GM12872 (cell line): ENCODE results near the gene PCGF5.

Source experiments
- TF ChIP-seq, protein P1 (sequence below): IDR thresholded peaks from 3 replicates; pipeline ENCODE4 v1.5.1; 2011; ENCODE audit warnings: low read depth, mild to moderate bottlenecking, low read length, moderate library complexity; ENCODE audit not compliant: insufficient read depth

Gene PCGF5

GRCh38 chr10:91251430-91252056, 31.1 kb downstream of the PCGF5 start:
- TF ChIP-seq, protein P1, sequence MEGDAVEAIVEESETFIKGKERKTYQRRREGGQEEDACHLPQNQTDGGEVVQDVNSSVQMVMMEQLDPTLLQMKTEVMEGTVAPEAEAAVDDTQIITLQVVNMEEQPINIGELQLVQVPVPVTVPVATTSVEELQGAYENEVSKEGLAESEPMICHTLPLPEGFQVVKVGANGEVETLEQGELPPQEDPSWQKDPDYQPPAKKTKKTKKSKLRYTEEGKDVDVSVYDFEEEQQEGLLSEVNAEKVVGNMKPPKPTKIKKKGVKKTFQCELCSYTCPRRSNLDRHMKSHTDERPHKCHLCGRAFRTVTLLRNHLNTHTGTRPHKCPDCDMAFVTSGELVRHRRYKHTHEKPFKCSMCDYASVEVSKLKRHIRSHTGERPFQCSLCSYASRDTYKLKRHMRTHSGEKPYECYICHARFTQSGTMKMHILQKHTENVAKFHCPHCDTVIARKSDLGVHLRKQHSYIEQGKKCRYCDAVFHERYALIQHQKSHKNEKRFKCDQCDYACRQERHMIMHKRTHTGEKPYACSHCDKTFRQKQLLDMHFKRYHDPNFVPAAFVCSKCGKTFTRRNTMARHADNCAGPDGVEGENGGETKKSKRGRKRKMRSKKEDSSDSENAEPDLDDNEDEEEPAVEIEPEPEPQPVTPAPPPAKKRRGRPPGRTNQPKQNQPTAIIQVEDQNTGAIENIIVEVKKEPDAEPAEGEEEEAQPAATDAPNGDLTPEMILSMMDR = peak; percentile 75

GRCh38 chr10:91253300-91253699, 32.8 kb downstream of the PCGF5 start:
- TF ChIP-seq, protein P1 = no peak

- TF ChIP-seq, protein P1 = no peak
Measured at GRCh38 chr10:91257310-91257709, 36.8 kb downstream of the PCGF5 start.

DNA sequence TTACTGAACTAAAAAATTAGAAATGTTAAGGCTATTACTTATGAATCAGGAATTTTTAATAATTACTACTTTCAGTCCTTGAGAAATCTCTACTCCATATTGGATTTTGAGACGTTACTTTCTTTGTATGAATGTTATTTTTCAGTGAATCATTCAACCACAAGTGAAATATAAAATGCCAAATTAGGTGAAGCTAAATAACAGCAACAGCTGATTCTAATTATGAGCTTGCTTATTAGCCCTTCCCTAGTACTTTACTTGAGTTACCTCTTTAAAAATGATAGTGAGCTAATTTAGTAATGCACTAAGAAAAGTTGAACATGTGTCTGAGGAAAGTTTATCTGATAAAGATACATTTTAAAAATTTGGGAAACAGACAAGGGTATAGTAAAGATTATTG, 51.4 kb downstream of the PCGF5 start:
- TF ChIP-seq, protein P1 = no peak

DNA sequence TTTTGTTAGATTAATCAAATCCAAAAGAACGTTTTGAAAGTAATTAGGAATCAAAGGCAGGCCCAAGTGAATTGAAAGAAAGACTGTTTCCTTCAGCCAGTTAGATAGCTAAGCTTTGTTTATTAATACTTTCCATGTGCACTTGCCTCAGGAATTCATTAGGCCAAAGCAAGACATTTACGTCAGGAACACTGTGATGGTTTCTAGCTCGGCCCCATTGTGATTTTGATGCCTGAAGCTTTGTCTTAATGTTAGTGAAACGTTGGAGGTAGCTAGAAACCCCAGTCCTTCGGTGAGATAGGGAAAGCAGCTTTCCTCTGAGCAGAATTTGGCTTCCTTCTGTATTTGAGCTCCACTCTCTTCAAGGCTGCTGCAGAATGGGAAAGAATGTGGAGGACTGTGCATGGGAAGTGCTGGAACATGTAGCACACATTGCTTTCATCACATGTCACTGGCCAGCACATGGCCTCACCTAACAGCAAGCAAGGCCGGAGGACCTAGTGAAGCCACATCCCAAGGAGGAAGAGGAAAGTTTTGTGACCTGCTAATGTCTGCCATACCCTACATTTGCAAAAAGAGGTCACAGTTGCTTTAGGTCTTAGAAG, 64.1 kb downstream of the PCGF5 start:
- TF ChIP-seq, protein P1 = no peak

DNA sequence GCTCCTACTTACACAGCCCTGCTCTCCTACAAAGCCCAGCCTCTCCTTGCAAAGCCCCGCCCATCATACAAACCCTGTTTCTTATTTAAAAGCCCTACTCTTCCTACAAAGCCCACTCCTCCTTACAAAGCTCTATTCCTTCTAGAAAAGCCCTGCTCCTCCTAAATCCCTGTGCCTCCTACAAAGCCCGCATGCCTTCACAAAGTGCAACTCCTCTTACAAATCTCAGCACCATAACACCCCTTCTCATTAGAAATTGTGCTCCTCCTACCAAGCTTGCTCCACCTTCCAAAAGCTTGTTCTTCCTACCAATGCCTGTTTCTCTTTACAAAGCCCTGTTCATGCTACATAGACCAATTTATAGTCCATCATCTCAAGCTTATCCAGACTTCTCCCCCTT, 66.1 kb downstream of the PCGF5 start:
- TF ChIP-seq, protein P1 = no peak

DNA sequence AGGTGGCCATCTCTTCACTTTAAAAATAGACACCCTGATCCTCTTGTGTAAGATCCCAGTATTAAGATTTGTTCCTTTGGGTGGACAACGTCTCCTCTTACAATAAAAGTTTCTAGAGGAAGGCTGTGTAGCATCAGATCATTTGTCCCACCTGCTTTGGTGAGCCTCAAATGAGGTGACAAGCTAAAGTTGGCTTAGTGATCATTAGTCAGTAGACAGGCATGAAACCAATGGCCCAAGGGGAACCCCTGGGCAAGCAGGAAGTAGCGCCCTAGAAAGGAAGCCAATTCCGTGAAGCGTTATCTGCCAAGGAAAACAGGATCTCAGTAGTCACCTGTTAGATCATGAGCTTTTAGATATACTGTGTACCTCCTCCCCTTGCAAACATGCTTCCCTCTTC, 66.8 kb downstream of the PCGF5 start:
- TF ChIP-seq, protein P1 = no peak
